LoVo (cell line): ENCODE results near the gene CD101.

ENCODE experiments used
- DNase-seq: peaks from one replicate; pipeline ENCODE4 v3.0.0-alpha.2; 2016; ENCODE audit warnings: low spot score

Gene CD101

DNA sequence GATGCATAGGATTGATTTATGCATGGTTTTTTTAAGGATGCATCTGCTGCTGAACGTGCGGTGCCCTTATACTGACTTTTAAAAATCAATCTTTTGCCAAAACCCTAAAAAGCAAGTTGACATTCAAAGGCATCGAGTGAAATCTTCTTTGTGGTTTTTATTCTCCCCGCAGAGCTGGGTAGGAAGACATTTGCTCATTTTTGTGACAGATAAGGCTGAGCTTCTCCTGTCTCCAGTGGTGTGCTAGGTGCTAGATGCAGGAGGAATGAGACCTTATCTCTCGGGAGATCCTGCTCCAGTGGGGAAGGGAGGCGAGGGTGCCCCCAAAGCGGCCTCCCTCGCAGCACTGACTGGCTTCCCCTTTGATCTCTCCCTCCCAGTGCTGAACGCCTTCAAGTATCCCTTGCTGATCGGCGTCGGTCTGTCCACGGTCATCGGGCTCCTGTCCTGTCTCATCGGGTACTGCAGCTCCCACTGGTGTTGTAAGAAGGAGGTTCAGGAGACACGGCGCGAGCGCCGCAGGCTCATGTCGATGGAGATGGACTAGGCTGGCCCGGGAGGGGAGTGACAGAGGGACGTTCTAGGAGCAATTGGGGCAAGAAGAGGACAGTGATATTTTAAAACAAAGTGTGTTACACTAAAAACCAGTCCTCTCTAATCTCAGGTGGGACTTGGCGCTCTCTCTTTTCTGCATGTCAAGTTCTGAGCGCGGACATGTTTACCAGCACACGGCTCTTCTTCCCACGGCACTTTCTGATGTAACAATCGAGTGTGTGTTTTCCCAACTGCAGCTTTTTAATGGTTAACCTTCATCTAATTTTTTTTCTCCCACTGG, 14.9 kb upstream of the CD101 start:
- no peak for DNase-seq

DNA sequence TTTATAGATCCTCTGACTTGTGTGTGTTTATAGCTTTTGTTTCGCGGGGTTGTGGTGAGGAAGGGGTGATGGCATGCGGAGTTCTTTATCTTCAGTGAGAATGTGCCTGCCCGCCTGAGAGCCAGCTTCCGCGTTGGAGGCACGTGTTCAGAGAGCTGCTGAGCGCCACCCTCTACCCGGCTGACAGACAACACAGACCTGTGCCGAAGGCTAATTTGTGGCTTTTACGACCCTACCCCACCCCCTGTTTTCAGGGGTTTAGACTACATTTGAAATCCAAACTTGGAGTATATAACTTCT, 14.4 kb upstream of the CD101 start:
- no peak for DNase-seq

- no peak for DNase-seq
Measured at GRCh38 chr1:116988248-116988647, 13.3 kb upstream of the CD101 start.

DNA sequence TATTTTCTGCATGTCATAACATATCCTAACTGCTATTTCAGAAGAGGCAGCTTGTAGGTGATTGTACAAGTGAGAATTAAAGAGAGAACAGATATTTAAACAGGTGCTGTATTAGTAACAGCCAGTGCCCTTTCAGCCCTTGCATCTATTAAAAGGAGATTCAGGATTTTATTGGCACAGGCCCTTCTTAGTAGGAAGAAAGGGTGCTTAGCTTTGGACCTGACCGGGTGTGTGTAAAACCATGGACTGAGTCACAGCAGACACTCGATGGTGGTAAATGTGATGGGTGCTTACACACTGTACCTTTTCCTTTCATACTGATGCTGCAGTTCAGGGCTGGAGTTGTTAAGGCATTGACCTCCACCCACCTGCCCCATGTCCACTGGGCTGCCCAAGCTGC, 12.7 kb upstream of the CD101 start:
- no peak for DNase-seq

DNA sequence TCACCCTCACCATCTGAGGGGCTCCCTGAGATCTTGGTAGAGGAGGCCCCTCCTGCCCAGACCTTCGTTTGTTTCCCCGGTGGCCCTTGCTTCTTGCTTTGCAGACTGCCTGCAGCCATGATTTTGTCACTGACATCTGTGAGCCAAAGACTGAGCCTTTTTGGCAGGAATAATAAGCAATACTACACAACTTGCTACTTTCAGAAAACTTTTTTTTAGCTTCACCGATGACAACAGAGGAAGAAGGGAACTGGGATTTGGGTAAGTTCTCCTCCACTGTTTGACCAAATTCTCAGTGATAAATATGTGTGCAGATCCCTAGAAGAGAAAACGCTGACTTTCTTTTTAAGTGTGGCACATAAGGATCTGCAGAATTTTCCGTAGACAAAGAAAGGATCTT, 11.7 kb upstream of the CD101 start:
- DNase-seq: no peak

DNA sequence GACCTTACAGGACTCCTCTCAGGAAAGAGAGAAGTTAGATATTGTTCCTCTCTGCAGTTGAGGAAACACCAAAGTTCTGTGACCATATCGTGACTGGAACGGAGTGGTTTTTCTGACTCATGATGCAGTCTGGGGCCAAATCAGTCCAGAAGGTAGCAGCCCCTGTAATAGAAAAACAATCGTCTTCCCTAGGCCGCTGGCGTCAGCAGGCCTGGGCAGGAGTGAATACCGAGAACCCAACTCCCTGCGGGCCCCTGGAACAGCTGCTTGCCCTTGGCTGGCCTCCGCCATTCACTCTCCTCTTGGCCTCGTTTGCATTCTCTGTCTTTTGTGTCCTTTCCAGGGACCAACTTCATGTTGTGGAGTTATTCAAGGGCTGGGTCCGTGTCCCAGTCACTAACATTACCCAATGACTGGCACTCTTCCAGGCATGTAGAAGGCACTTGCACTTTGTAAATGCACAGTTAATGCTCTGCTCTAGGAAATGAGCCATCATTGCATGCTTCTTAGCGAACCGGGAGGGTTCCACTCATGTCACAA, 10.9 kb upstream of the CD101 start:
- DNase-seq: no peak

DNA sequence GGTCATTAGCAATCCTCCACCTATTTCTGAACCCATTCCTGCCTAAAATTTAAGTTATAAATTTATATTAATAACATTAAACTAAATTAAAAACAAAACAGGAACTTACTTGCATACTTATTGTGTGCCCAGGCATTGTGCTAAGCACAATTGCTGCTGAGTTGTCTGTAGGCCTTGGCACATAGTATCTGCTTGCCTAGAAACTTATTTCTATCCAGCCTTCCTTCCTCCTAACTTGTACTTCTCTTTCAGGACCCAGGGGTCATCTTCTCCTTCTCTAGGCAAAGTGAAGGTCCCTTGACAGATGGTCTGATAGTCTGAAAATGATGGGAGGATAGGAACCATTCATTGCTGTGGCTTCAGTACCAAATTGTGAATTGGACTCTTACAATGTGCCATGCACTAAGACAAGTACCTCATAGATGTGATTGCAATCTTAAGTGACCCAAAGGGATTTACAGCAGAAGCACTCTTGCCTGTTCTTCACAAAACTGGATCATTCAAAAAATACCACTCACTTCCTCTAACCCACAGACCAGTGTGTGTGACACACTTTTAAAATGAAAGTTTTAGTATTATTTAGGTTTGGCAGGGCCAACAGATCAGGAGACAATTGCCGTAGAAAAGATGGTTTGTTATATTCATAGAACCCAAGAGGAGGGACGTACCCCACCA, 10.3 kb upstream of the CD101 start:
- DNase-seq: no peak

DNA sequence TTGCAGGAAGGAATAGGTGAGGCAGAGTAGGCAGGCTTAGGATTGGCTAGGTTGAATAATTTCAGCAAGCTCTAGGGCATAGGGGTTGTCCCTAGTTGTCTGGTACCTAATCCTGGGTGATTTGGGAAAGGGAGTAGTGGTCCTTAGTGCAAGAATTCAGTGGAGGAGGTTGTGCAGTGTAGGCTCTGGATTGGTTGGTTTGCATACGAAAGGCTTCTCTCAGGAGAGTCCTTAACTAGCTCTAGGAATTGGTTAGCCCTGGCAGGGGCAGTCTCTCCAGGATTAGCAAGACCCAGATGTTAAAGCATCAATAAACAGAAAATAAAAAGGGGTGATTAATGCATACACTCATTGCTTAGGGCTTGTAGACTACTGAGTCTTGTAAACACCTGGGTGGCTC, 9.6 kb upstream of the CD101 start:
- DNase-seq: no peak

DNA sequence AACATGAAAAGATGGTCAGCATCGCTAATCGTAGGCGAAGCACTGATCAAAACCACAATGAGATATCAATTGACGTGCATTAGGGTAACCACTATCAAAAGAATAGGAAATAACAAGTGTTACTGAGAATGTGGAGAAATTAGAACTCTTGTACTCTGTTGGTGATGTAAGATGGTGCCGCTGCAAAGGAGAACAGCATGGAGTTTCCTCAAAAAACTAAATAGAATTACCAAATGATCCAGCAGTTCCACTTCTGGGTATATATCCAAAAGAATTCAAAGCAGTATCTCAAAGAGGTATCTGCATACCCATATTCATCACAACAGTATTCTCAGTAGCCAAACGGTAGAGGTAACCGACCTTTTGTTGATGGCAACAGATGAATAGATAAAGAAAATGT, 8.3 kb upstream of the CD101 start:
- DNase-seq: no peak

DNA sequence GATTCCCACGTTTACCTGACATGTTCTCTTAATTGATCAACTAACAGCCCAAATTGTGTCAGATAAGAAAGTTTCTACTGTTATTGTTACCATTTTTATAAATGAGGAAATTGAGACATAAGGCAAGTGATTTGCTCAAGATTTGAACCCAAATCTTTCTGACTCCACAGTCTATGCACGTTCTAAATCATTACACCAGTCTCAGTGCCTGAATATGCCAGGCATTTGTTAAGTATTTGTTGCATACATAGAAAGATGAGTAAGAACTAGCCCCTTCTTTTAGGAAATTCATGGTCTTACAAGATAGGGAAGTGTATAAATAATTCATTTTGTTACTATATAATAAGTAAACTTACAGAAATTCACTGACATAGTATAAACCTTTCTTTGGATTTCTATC, 7.1 kb upstream of the CD101 start:
- no peak for DNase-seq

GRCh38 chr1:116997066-116997465, 4.5 kb upstream of the CD101 start:
- DNase-seq: no peak

- no peak for DNase-seq
Measured at GRCh38 chr1:116997636-116998035, 3.9 kb upstream of the CD101 start.

DNA sequence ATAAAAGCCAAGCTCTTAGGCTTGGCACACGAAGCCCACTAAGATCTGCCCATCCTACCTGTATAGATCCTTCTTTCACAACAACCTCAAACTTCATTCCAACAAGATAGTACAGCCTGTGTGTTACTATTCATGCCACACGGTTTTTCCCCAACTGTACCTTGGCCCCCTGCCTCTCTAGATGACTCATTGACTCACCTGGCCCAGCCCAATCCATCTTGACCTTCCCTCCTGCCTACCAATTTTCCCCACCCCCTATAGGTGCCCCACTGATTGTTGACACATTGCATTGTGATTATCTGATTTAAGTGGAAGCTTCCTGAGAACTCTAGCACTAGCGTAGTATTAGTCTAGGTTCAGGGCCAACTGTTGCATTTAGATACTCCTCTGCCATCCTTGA, 2.0 kb upstream of the CD101 start:
- DNase-seq: no peak

- DNase-seq: no peak
Measured at GRCh38 chr1:117000142-117000541, 1.4 kb upstream of the CD101 start.

GRCh38 chr1:117003223-117003875, 1.8 kb downstream of the CD101 start:
- DNase-seq: no peak

DNA sequence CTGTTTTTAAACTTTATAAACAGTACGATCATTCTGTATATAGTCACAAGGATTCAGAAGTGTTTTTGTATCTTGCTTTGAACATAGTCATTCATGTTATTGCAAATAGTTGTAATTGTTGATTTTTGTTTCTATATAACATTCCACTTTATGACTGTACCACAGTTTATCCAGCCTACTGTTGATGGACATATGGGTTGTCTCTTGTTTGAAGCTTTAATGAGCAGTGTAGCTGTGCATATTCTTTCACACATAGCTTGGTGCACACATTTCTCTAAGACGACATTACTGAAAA, 6.1 kb downstream of the CD101 start:
- no peak for DNase-seq

- DNase-seq: no peak
Measured at GRCh38 chr1:117008656-117009055, 7.1 kb downstream of the CD101 start.

DNA sequence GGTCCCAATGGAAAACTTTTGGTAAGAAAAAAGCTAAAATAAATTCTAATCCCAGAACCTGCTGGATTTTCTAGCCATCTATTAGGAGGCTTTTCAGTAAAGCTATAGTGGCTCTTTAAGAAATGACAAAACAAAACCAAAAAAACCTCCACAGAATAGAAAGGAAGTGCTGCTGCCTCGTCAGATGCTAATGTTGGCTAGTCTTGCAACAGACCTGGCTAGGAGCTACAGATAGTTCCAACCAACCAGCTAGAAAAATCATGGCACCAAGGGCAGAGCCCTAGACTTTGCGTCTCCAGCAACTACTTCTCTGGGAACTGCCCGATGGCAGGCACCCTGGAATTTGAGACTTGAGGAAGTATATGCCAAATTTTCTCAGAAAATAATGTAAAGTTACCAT, 7.6 kb downstream of the CD101 start:
- DNase-seq: no peak

DNA sequence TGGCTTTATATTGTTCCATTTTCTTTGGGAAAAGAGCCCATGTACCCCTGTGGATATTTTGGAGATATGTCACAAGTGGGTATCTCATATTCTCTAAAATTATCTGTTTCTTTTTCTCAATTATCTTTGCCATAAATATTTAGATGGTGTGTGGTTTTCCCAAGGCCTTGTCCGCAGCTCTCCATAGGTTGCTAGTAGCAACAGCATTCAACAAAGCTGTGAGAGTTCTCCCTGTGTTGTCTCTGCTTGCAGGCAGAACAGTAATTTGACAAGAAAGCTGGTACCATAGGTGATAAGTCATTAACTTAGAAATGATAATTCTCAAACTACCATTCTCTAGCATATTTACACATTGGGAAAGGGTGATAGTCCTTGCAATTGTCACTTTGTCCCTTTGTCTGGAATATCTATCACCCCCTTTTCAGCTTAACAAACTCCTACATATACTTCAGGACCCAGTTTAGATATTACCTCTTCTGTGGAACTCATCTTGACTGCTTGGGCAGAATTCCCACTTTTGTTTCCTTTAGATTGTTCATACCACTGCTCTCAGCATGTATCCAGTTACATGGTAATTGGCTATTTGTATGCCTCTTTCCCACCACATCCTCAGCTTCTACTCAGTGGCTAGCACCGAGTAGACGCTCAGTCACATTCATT, 8.9 kb downstream of the CD101 start:
- DNase-seq: no peak

GRCh38 chr1:117011334-117011733, 9.8 kb downstream of the CD101 start:
- DNase-seq: no peak

DNA sequence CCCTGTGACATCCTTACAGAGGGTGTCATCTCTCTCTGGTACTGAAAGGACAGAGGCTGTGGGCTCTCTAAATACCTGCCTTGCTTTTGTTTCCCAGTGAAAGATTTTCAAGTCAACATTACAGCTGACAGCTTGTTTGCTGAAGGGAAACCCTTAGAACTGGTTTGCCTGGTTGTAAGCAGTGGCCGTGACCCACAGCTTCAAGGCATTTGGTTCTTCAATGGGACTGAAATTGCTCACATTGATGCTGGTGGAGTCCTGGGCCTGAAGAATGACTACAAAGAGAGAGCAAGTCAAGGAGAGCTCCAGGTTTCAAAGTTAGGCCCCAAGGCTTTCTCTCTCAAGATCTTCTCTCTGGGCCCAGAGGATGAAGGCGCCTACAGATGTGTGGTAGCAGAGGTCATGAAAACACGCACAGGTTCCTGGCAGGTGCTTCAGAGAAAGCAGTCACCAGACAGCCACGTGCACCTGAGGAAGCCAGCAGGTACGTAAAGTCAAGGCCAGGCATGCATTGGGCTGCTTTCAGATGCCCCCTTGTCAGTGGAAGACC, 11.8 kb downstream of the CD101 start:
- no peak for DNase-seq

- no peak for DNase-seq
Measured at GRCh38 chr1:117014209-117014608, 12.6 kb downstream of the CD101 start.

DNA sequence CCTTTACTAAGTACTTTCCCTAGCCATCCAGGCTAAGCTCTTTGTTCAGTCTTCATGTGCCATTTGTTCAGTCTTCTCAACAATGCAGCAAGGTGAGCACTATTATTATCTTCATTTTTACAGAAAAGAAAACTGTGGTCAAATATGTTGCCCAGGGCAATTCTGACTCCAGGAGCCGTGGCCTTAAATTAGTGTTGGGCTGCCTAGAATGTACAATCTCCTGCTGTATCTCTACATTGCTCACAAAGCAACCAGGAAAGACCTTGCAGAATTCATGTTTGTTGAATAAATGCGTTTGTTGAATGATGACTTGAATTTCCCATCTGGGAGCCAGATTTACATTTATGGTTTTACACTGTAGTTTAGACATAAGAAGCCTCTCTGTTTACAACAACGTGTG, 14.2 kb downstream of the CD101 start:
- DNase-seq: no peak
